GM12878 (cell line): Measurements from ENCODE around the gene FHL1.

Experiments used
- CHD2 ChIP-seq: IDR thresholded peaks from 2 replicates; pipeline ENCODE4 v1.6.1; 2011; ENCODE audit warnings: low read depth, low read length, improper control_type of control experiment, borderline replicate concordance
- GABPA ChIP-seq: IDR thresholded peaks from 2 replicates; pipeline ENCODE4 v1.6.1; 2014; ENCODE audit warnings: antibody characterized with exemption, low read depth, mild to moderate bottlenecking, inconsistent platforms
- POLR2A ChIP-seq: IDR thresholded peaks from 2 replicates; pipeline ENCODE4 v1.6.1; 2011; ENCODE audit warnings: low read depth, mild to moderate bottlenecking, low read length

DNA sequence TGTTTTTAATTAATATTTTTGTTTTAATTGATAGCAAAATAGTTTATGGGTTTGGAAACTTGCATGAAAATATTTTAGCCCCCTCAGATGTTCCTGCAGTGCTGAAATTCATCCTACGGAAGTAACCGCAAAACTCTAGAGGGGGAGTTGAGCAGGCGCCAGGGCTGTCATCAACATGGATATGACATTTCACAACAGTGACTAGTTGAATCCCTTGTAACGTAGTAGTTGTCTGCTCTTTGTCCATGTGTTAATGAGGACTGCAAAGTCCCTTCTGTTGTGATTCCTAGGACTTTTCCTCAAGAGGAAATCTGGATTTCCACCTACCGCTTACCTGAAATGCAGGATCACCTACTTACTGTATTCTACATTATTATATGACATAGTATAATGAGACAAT is 63.5 kb downstream of the FHL1 start:
- TF ChIP-seq CHD2 (no peak), GABPA (no peak), POLR2A (no peak)
